Measurements from ENCODE around the gene TTC3.
"Not testable (repeated sequence)": the region's sequence is repeated elsewhere in the genome, so short reads cannot be mapped to it uniquely, and the experiment has no call there.

The TTC3 gene

GRCh38 chr21:37095821-37096220 lies 22.8 kb downstream of the TTC3 start:
- no peak for DNase-seq (ENCODE audit: low read depth in 2 of 2)

GRCh38 chr21:37098751-37099150 lies 25.7 kb downstream of the TTC3 start:
- no peak for DNase-seq (ENCODE audit: low read depth in 2 of 2)

GRCh38 chr21:37100316-37100715 lies 27.3 kb downstream of the TTC3 start:
- DNase-seq (ENCODE audit: low read depth in 2 of 2): no peak

- no peak for DNase-seq (ENCODE audit: low read depth in 2 of 2)
These were observed 28.3 kb downstream of the TTC3 start for GRCh38 chr21:37101384-37101783.

- not testable (repeated sequence) for DNase-seq (ENCODE audit: low read depth in 2 of 2)
These were observed 29.7 kb downstream of the TTC3 start for GRCh38 chr21:37102746-37103145.

- DNase-seq (ENCODE audit: low read depth in 2 of 2): no peak
These were observed 33.9 kb downstream of the TTC3 start for GRCh38 chr21:37106998-37107397.

GRCh38 chr21:37111029-37111428 lies 38.0 kb downstream of the TTC3 start:
- DNase-seq (ENCODE audit: low read depth in 2 of 2): not testable (repeated sequence)

GRCh38 chr21:37114301-37114700 lies 41.2 kb downstream of the TTC3 start:
- not testable (repeated sequence) for DNase-seq (ENCODE audit: low read depth in 2 of 2)

GRCh38 chr21:37116459-37116858 lies 43.4 kb downstream of the TTC3 start:
- not testable (repeated sequence) for DNase-seq (ENCODE audit: low read depth in 2 of 2)

GRCh38 chr21:37117204-37117603 lies 44.1 kb downstream of the TTC3 start:
- DNase-seq (ENCODE audit: low read depth in 2 of 2): no peak

- no peak for DNase-seq (ENCODE audit: low read depth in 2 of 2)
These were observed 45.3 kb downstream of the TTC3 start for GRCh38 chr21:37118187-37118826.

- DNase-seq (ENCODE audit: low read depth in 2 of 2): peak in 1 of 2 donors; percentile 3
These were observed 46.6 kb downstream of the TTC3 start for GRCh38 chr21:37119421-37120218.

- DNase-seq (ENCODE audit: low read depth in 2 of 2): no peak
These were observed 55.0 kb downstream of the TTC3 start for GRCh38 chr21:37128076-37128475.

GRCh38 chr21:37130971-37131370 lies 57.9 kb downstream of the TTC3 start:
- no peak for DNase-seq (ENCODE audit: low read depth in 2 of 2)

- DNase-seq (ENCODE audit: low read depth in 2 of 2): no peak
These were observed 63.2 kb downstream of the TTC3 start for GRCh38 chr21:37136261-37136660.

- no peak for DNase-seq (ENCODE audit: low read depth in 2 of 2)
These were observed 63.7 kb downstream of the TTC3 start for GRCh38 chr21:37136744-37137143.

GRCh38 chr21:37139154-37139553 lies 66.1 kb downstream of the TTC3 start:
- DNase-seq (ENCODE audit: low read depth in 2 of 2): no peak

GRCh38 chr21:37139902-37140301 lies 66.8 kb downstream of the TTC3 start:
- DNase-seq (ENCODE audit: low read depth in 2 of 2): no peak

- DNase-seq (ENCODE audit: low read depth in 2 of 2): not testable (repeated sequence)
These were observed 70.3 kb downstream of the TTC3 start for GRCh38 chr21:37143392-37143791.

- no peak for DNase-seq (ENCODE audit: low read depth in 2 of 2)
These were observed 72.6 kb downstream of the TTC3 start for GRCh38 chr21:37145635-37146111.

GRCh38 chr21:37146320-37147235 lies 73.5 kb downstream of the TTC3 start:
- DNase-seq (ENCODE audit: low read depth in 2 of 2): no peak

- no peak for DNase-seq (ENCODE audit: low read depth in 2 of 2)
These were observed 76.4 kb downstream of the TTC3 start for GRCh38 chr21:37149411-37149810.
